IPS DF 6.9 (cell line): Measurements from ENCODE around the gene TOPBP1.

ENCODE experiments used
- DNase-seq: peaks from one replicate; pipeline ENCODE4 v3.0.0-alpha.2; 2013; ENCODE audit warnings: low read depth, low spot score
- H3K27ac ChIP-seq: one replicate; pipeline ENCODE4 v1.5.1; 2013; ENCODE audit warnings: low read length, control low read depth
- H3K27me3 ChIP-seq: 2 replicates; pipeline ENCODE4 v1.6.1; 2013; ENCODE audit warnings: mild to moderate bottlenecking, low read length; ENCODE audit not compliant: control insufficient read depth, insufficient read depth
- H3K36me3 ChIP-seq: 2 replicates; pipeline ENCODE4 v1.6.1; 2013; ENCODE audit warnings: low read length; ENCODE audit not compliant: control insufficient read depth, insufficient read depth
- H3K4me1 ChIP-seq: 2 replicates; pipeline ENCODE4 v1.6.1; 2013; ENCODE audit warnings: low read length; ENCODE audit not compliant: control insufficient read depth, insufficient read depth
- H3K4me3 ChIP-seq: 2 replicates; pipeline ENCODE4 v1.5.1; 2013; ENCODE audit warnings: mild to moderate bottlenecking, low read length
- H3K9me3 ChIP-seq: 2 replicates; pipeline ENCODE4 v1.6.1; 2013; ENCODE audit warnings: low read length, inconsistent platforms; ENCODE audit not compliant: control insufficient read depth, insufficient read depth
- whole genome bisulfite sequencing: extraction: QIAGEN DNeasy Blood & Tissue Kit; methylation state at CpG from one replicate; pipeline ENCODE4 v1.1.7; 2013; ENCODE audit warnings: mixed read lengths, missing lambda C conversion rate; ENCODE audit not compliant: insufficient read length, insufficient coverage; 5-methylcytosine and 5-hydroxymethylcytosine counted together

TOPBP1 gene

GRCh38 chr3:133607816-133608215 lies 53.9 kb downstream of the TOPBP1 start:
- DNase-seq = no peak
- no CpG with 5 or more reads among the region's 1 CpG for WGBS
- Histone ChIP-seq H3K9me3 (no peaks in the 10 kb centered on the region), H3K4me1 (no peaks in the 10 kb centered on the region), H3K4me3 (no peak overlapping the region), H3K27me3 (no peaks in the 10 kb centered on the region), H3K36me3 (peaks cover 2% of the 10 kb centered on the region; the same call in 1 of the 2 replicates), H3K27ac (no peak overlapping the region)

DNA sequence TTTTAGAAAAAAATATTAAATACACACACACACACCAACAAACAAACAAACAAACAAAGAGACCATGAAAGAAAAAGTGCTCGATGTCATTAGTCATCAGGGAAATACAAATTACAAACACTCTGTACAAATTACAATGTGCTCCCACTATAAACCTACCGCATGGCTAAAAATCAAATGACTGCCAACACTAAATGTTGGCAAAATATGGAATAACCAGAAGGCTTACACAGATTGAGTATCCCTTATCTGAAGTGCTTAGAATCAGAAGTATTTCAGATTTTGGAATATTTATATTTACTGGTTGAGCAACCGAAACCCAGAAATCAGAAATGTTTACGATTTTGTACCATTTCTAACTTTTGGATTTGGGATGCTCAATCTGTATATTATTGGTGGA lies 54.8 kb downstream of the TOPBP1 start:
- WGBS = no CpG with 5 or more reads among the region's 4 CpGs
- Histone ChIP-seq H3K36me3 (no peaks in the 10 kb centered on the region; the same call in 1 of the 2 replicates), H3K27ac (no peak overlapping the region)

GRCh38 chr3:133606342-133606741 lies 55.4 kb downstream of the TOPBP1 start:
- Histone ChIP-seq H3K27ac (no peak overlapping the region), H3K36me3 (no peaks in the 10 kb centered on the region; the same call in 1 of the 2 replicates)

More for the DNA sequence above, 54.8 kb downstream of the TOPBP1 start:
- H3K27me3 ChIP-seq = no peaks in the 10 kb centered on the region
- no peaks in the 10 kb centered on the region for H3K9me3 ChIP-seq
- no peak for DNase-seq
- H3K4me3 ChIP-seq = no peak overlapping the region
- H3K4me1 ChIP-seq = no peaks in the 10 kb centered on the region

DNA sequence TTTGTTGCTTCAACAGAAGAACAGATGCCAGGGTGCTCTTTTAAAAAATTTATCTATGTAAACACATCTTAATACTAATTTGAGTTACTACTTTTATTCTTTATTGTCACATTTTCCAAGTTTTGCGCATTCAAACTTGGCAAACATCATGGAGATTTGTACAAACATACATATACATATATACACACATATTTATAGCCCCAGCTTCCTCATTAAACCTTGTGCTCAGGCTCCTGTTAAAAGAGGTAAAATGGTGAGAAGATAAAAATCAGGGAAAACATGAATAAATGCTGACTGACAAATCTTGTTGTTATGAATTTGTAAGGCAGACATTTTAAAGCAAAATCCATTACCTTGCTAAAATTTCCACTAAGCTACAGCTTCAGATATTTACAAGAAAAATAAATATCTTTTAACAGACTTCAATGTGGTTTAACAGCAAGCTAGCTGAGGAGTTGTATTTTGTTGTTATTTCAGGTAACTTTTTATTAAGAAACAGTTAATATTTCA lies 61.1 kb downstream of the TOPBP1 start:
- no peaks in the 10 kb centered on the region for H3K4me1 ChIP-seq
- H3K27ac ChIP-seq = no peak overlapping the region
- no CpG with 5 or more reads among the region's 1 CpG for WGBS
- no peaks in the 10 kb centered on the region for H3K36me3 ChIP-seq
- H3K27me3 ChIP-seq = no peaks in the 10 kb centered on the region
- no peaks in the 10 kb centered on the region for H3K9me3 ChIP-seq
- DNase-seq = no peak
- no peak overlapping the region for H3K4me3 ChIP-seq

More at GRCh38 chr3:133606342-133606741, 55.4 kb downstream of the TOPBP1 start:
- WGBS = no CpG with 5 or more reads among the region's 1 CpG
- H3K27me3 ChIP-seq = no peaks in the 10 kb centered on the region
- no peak overlapping the region for H3K4me3 ChIP-seq
- no peak for DNase-seq
- no peaks in the 10 kb centered on the region for H3K9me3 ChIP-seq
- no peaks in the 10 kb centered on the region for H3K4me1 ChIP-seq

DNA sequence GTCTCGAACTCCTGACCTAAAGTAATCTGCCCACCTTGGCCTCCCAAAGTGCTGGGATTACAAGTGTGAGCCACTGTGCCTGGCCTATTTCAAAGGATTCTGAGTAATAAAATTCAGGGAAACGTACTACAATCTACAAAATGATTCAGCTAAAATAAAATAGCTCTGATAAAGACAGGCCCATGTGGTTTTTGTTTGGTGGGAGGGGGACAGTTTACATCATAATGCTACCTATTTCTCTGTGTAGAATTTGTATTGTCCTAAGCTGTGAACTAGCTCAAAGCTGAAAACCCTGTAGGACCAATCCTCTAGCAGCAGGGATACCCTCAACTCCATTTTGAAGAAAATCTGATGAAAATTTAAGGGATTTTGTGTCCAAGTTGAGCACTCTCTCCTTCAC lies 62.5 kb downstream of the TOPBP1 start:
- Histone ChIP-seq H3K4me3 (no peak overlapping the region), H3K9me3 (no peaks in the 10 kb centered on the region), H3K27ac (no peak overlapping the region), H3K27me3 (no peaks in the 10 kb centered on the region), H3K36me3 (no peaks in the 10 kb centered on the region), H3K4me1 (no peaks in the 10 kb centered on the region)
- DNase-seq = no peak
- WGBS = no CpG with 5 or more reads among the region's 2 CpGs

DNA sequence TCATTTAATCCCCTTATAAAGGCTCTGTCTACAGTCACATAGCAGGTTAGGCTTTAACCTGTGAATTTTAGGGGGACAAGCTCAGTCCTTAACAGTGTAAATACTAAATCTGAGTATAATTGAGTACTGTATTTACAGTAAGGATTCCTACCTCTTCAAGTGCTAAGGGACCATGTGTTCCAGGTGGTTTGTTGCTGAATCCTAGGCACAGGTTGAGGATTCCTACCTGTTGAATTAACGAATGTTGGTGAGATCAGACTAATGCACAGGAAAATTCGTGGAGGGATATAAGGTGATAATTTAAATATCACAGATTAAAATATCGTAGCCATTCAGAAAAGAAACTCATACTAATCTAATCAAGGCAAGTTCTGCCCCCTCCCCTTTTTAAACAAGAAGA lies 63.3 kb downstream of the TOPBP1 start:
- H3K36me3 ChIP-seq = no peaks in the 10 kb centered on the region
- no peak overlapping the region for H3K4me3 ChIP-seq
- no peaks in the 10 kb centered on the region for H3K27me3 ChIP-seq
- H3K9me3 ChIP-seq = no peaks in the 10 kb centered on the region
- DNase-seq = no peak
- H3K4me1 ChIP-seq = no peaks in the 10 kb centered on the region
- no CpG with 5 or more reads among the region's 3 CpGs for WGBS
- no peak overlapping the region for H3K27ac ChIP-seq

DNA sequence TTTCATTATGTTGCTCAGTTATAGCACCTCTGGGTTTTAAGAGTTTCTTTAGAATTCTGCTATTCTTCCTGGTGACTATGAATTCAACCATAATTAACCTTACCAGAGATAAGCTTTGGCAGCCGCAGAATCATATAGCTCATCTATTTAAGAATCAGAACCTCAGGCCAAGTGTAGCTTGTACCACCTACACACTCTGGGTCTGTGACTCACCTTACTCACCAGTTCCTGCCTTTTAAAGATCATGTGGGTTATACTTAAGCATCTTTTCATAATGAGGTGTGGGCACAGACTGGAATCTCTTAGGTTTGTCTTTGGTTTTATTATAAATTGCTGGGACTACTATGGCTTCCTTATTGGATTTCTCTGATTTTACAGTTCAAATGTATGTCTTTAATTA lies 66.4 kb downstream of the TOPBP1 start:
- Histone ChIP-seq H3K9me3 (no peaks in the 10 kb centered on the region), H3K4me3 (no peak overlapping the region), H3K4me1 (no peaks in the 10 kb centered on the region), H3K36me3 (no peaks in the 10 kb centered on the region), H3K27me3 (no peaks in the 10 kb centered on the region), H3K27ac (no peak overlapping the region)
- DNase-seq = no peak
- no CpG with 5 or more reads among the region's 1 CpG for WGBS

DNA sequence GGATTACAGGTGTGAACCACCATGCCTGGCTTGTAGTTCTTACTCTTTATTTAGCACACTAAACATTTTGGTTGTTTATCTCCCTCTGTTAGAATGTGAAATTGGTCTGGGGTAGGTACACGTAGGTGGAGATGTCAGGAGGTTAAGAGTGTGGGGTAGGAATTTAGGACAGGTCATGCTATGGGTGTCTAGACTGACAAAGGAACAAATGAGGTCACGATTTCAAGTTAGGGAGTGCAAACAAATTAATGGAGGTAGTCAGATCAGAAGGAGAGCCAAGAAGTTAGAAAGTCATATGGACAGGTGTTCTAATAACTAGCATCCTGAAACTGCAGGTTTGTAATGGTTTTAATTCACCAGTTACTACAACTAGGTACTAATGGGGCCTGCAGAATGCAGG lies 68.5 kb downstream of the TOPBP1 start:
- no peak overlapping the region for H3K4me3 ChIP-seq
- no peaks in the 10 kb centered on the region for H3K27me3 ChIP-seq
- DNase-seq = no peak
- H3K36me3 ChIP-seq = peaks cover 7% of the 10 kb centered on the region; the same call in 1 of the 2 replicates
- WGBS = no CpG with 5 or more reads among the region's 2 CpGs
- no peaks in the 10 kb centered on the region for H3K4me1 ChIP-seq
- no peaks in the 10 kb centered on the region for H3K9me3 ChIP-seq
- H3K27ac ChIP-seq = no peak overlapping the region

DNA sequence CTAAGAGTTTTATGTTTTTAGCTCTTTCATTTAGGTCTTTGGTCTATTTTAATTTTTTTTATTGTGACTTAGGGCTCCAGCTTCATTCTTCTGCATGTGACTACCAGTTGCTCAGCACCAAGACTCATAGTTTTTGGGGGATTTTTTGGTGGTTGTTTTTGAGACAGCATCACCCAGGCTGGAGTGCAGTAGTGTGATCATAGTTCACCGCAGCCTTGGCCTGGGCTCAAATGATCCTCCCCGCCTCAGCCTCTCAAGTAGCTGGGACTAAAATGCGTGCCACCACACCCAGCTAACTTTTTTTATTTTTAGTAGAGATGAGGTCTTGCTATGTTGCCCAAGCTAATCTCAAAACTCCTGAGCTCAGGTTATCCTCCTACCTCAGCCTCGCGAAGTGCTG lies 68.9 kb downstream of the TOPBP1 start:
- no CpG with 5 or more reads among the region's 5 CpGs for WGBS
- H3K27me3 ChIP-seq = no peaks in the 10 kb centered on the region
- no peak overlapping the region for H3K27ac ChIP-seq
- H3K4me3 ChIP-seq = no peak overlapping the region
- no peaks in the 10 kb centered on the region for H3K4me1 ChIP-seq
- DNase-seq = no peak
- no peaks in the 10 kb centered on the region for H3K9me3 ChIP-seq
- peaks cover 9% of the 10 kb centered on the region; the same call in 1 of the 2 replicates for H3K36me3 ChIP-seq

DNA sequence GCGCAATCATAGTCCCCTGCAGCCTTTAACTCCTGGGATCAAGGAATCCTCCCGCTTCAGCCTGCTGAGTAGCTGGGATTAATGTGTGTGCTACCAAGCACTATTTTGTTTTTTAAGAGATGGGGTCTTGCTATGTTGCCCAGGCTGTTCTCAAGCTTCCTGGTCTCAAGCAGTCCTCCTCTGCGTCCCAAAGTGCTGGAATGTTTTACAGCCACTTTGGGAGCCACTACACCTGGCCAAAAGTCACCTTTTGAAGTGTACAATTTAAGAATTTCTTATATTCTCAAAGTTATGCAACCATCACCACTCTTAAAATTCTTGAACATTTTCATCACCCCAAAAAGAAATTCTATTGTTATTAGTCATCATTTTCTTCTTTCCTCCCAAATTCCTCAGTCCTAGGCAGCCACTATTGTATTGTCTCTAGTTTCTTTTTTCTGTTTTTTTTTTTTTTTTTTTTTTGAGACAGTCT lies 70.4 kb downstream of the TOPBP1 start:
- Histone ChIP-seq H3K36me3 (peaks cover 14% of the 10 kb centered on the region; the same call in 1 of the 2 replicates), H3K4me3 (no peak overlapping the region), H3K27ac (no peak overlapping the region), H3K27me3 (no peaks in the 10 kb centered on the region), H3K4me1 (no peaks in the 10 kb centered on the region), H3K9me3 (no peaks in the 10 kb centered on the region)
- WGBS = no CpG with 5 or more reads among the region's 3 CpGs
- no peak for DNase-seq

DNA sequence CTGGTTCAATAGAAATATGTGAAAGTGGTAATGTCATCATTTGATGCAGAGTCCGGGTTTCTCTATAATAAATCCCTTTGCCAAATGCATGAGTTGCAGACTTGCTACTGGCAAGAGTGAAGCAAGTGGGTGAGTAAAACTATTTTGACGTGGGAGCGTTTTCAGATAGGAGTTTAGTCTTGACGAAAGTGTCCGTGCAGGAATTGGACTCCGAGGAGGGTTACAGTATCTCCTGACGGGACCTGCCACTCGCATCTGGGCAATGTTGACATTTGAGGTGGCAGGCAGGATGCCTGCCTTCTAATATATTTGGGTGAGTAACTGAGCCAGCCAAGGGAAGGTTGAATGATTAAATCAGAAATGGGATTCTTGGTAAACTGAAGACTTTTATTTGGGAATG lies 72.2 kb downstream of the TOPBP1 start:
- H3K36me3 ChIP-seq = peaks cover 17% of the 10 kb centered on the region; the same call in 1 of the 2 replicates
- no peak for DNase-seq
- no peaks in the 10 kb centered on the region for H3K27me3 ChIP-seq
- no CpG with 5 or more reads among the region's 8 CpGs for WGBS
- no peaks in the 10 kb centered on the region for H3K4me1 ChIP-seq
- no peaks in the 10 kb centered on the region for H3K9me3 ChIP-seq
- H3K4me3 ChIP-seq = no peak overlapping the region
- no peak overlapping the region for H3K27ac ChIP-seq
